ENCODE results near the gene RNF114.

- no peak for TF ChIP-seq CTCF (IDR thresholded peaks at IDR 0.05; ENCODE audit: poor library complexity)
- no peak for TF ChIP-seq EZH2 (IDR thresholded peaks at IDR 0.05; ENCODE audit: borderline replicate concordance)
- no peak for TF ChIP-seq EZH2phosphoT487 (IDR thresholded peaks at IDR 0.05; ENCODE audit: low read depth, severe bottlenecking, unreplicated experiment)
Measured at GRCh38 chr20:49978685-49979029, 42.5 kb downstream of the RNF114 start.
